Sigmoid colon (tissue), 7 donors: ENCODE measurements around the gene RGS19. TPM values are rescaled to one million over a fixed set of nuclear protein-coding genes. Genes with fewer than 3 reads are reported as not detected.

Source experiments
- DNase-seq: peaks from one replicate; pipeline ENCODE4 v3.0.0-alpha.2; 2019
- H3K27ac ChIP-seq, 4 donors: fragments of 200-600 bp; sonication (generic); one replicate each; pipeline ENCODE4 v1.5.1; 2016 to 2019; ENCODE audit warnings: mild to moderate bottlenecking in 1 of 4
- H3K27me3 ChIP-seq, 3 donors: fragments of 200-600 bp; sonication (generic); one replicate each; pipeline ENCODE4 v1.5.1; 2019; ENCODE audit warnings: mild to moderate bottlenecking in 1 of 3
- H3K36me3 ChIP-seq, 4 donors: fragments of 200-600 bp; sonication (generic); one replicate each; pipeline ENCODE4 v1.5.1; 2016 to 2019
- H3K4me1 ChIP-seq, 4 donors: fragments of 200-600 bp; sonication (generic); one replicate each; pipeline ENCODE4 v1.5.1; 2017 to 2019
- H3K4me3 ChIP-seq, 4 donors: fragments of 200-600 bp; sonication (generic); one replicate each; pipeline ENCODE4 v1.5.1; 2017 to 2019; ENCODE audit warnings: mild to moderate bottlenecking in 2 of 4, moderate library complexity in 1 of 4
- H3K9me3 ChIP-seq, 4 donors: fragments of 200-600 bp in 3 of 4; sonication (generic) in 3 of 4; one replicate each; pipeline versions ENCODE4 v1.5.1 to v1.6.1; 2013 to 2019
- EP300 ChIP-seq, 4 donors: sonication (generic); formaldehyde crosslinking; IDR thresholded peaks; one replicate each; pipeline ENCODE4 v1.6.1; 2017; ENCODE audit warnings: antibody characterized with exemption in 4 of 4
- POLR2A ChIP-seq, 2 donors: fragments of 450-650 bp; IDR thresholded peaks; one replicate each; pipeline ENCODE4 v1.6.1; 2016; ENCODE audit warnings: antibody characterized with exemption in 2 of 2, mild to moderate bottlenecking in 2 of 2, moderate library complexity in 2 of 2
- POLR2AphosphoS5 ChIP-seq, 4 donors: sonication (generic); formaldehyde crosslinking; IDR thresholded peaks; one replicate each; pipeline ENCODE4 v1.6.1; 2017; ENCODE audit warnings: antibody characterized with exemption in 4 of 4
- WGBS, 2 donors: extraction: QIAGEN DNeasy Blood & Tissue Kit; methylation state at CpG; one replicate each; pipeline ENCODE4 v1.1.7; 2013; 5-methylcytosine and 5-hydroxymethylcytosine counted together
- intact Hi-C: fragments of 100-400 bp; cut with DNase I; formaldehyde crosslinking; loops from one replicate; pipeline ENCODE4 v1.15.1; 2023
- polyA plus RNA-seq, 3 donors: library from polyadenylated mRNA; stranded (reverse); fragments of 200-250 nt; gene quantifications; one replicate each; pipeline ENCODE4 v1.2.3, GENCODE V29; 2013
- total RNA-seq, 4 donors: library from RNA; depleted of rRNA; stranded (reverse); fragments of >200 nt; gene quantifications; one replicate each; pipeline ENCODE4 v1.1.0, GENCODE V29; 2016
- TF ChIP-seq, protein P1 (sequence below), 4 experiments: fragments of 450-650 bp in 3 of 4; fragments of 200-600 bp in 1 of 4; IDR thresholded peaks; one replicate each; pipeline ENCODE4 v1.5.1; 2016 to 2019; ENCODE audit warnings: antibody characterized with exemption in 4 of 4, mild to moderate bottlenecking in 3 of 4, moderate library complexity in 2 of 4
- donor health status: healthy with polysubstance abuse.
- donor health status: Bipolar disorder and iron deficiency.
- donor health status: healthy.

Gene RGS19
- total and polyA plus RNA-seq, 7 donors = 7.5 to 22.0 (median 11.6) TPM

DNA sequence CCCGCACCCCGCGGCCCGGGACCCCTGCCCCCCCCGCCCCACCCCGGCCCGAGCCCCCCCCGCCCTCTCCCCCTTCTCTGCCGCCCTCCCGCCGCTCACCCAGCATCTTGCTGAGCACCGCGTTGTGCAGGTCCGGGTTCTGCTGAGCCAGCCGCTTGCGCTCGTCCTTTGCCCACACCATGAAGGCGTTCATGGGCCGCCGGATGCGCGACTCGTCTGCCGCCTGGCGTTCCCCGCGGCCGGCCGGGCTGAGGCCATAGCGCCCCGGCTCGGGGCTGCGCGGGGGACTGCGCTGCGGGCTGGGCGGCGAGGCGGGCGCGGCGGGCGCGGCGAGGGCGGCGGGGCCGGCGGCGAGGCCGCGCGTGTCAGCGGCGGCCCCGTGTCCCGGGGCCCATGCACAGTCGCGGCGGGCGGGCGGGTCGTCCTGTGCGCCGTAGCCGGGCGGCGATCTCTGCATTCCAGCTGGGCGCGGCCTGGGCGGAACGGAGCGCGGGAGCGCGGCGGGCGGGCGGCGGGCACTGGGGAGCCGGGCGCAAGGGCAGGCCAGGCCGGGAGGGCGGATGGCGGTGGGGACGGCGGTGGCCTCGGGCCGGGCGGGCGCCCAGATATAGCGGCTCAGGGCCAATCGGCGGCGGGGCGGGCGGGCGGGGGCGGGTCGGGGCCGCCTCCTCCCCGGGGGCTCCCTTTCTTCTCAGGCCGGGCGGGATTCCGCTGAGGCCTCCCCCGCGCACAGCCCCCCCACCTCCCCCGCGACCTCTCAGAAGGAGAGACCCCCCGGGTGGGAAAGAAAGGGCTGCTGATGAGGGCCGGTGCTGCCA, 30.0 kb downstream of the RGS19 start, which contains the start of gene SOX18:
SOX18 (minus strand) TSS at position 580 of the 818 bp plus-strand sequence; CDS start at position 457, 123 bp downstream.
- 1% methylated on average over 110 to 111 of the region's 111 CpGs for WGBS, 2 donors
- peaks cover 41 to 98% (median 89%) of the 10 kb centered on the region in 3 donors for H3K27me3 ChIP-seq
- intact Hi-C loops = no loop called here
- no peak for DNase-seq
- peaks cover 0 to 21% (median 16%) of the 10 kb centered on the region in 4 donors for H3K4me1 ChIP-seq
- peak within 1 kb of the TSS; percentile 44 to 68 (median 53) for H3K27ac ChIP-seq
- H3K9me3 ChIP-seq = no peaks in the 10 kb centered on the region
- TF ChIP-seq POLR2AphosphoS5 (IDR thresholded peaks at IDR 0.05) (peak in 1 of 4 donors; percentile 12), POLR2A (IDR thresholded peaks at IDR 0.05) (no peak)
- H3K36me3 ChIP-seq = no peaks in the 10 kb centered on the region
- peak within 1 kb of the TSS in 3 of 4 donors; percentile 27 to 36 (median 35) for H3K4me3 ChIP-seq

DNA sequence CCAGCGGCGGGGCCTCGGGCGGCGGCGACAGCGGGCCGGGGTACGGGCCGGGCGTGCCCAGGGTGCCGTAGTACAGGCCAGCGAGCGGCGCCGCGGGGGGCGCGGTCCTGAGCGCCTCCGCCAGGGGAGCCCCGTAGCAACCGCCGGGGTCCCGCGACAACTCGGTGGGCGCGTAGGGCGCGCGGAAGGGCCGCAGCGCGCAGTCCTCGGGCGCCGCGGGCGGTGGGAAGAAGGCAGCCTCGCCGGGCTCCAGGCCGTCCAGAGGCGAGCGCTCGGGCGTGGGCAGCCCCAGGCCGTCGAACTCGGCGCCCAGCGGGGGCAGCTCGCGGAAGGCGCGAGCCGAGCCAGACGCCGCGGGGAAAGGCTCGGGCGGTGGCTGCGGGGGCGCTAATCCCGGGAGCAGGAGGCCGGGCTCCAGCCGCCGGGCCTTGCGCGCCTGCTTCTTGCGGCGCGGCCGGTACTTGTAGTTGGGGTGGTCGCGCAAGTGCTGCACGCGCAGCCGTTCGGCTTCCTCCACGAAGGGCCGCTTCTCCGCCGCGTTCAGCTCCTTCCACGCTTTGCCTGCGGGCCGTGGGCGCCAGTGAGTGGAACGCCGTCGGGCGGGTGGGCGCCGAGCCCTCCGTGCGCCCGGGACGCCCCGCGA, 30.8 kb downstream of the RGS19 start:
- DNase-seq = no peak
- Histone ChIP-seq H3K27ac (no peak overlapping the region), H3K27me3 (peaks cover 41 to 98% (median 86%) of the 10 kb centered on the region in 3 donors), H3K9me3 (no peaks in the 10 kb centered on the region), H3K36me3 (no peaks in the 10 kb centered on the region), H3K4me3 (peak overlapping the region in 3 of 4 donors; percentile 27 to 36 (median 35)), H3K4me1 (peaks cover 0 to 21% (median 16%) of the 10 kb centered on the region in 4 donors)
- TF ChIP-seq EP300 (IDR thresholded peaks at IDR 0.05) = no peak
- TF ChIP-seq POLR2A (IDR thresholded peaks at IDR 0.05) = no peak
- intact Hi-C loops = no loop called here
- WGBS, 2 donors = 8 to 9% methylated on average over 101 of the region's 101 CpGs

DNA sequence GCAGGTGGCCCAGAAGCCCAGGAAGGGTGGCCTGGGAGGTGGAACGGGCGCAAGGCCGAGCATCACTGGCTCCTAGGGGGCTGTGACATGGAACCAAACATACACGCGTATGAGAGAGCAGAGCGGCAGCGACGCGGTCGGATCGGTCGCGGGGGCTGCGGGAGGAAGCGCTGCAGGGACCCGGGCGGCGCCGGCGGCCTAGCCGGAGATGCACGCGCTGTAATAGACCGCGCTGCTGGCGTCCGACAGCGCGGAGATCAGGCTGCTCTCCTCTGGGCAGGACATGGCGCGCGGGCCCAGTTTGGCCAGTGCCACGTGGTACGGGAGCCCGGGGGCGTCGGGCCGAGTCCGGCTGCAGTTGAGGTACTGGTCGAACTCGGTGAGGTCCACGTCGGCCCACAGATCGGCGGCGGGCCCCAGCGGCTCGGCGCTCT, 31.3 kb downstream of the RGS19 start:
- 12 to 15% methylated on average over 49 of the region's 49 CpGs for WGBS, 2 donors
- intact Hi-C loops = no loop called here
- H3K27me3 ChIP-seq = peaks cover 41 to 98% (median 86%) of the 10 kb centered on the region in 3 donors

DNA sequence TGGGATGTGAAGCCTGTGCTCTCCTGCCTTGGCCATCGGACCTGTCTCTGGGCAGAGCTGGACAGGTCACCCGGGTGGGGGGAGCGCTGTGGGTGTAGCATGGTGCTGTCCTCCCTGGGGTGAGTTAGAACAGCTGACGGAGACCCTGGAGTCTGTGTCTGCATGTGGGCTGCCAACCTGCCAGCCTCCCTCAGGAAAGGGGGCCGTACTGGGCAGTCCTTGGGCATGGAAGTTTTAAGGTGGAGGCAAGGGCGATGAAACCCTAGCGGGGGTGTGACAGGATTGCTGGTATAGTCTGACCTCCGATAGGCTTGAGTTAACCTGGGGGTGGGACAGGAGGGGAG, 32.3 kb downstream of the RGS19 start:
- Histone ChIP-seq H3K27me3 (peaks cover 46 to 96% (median 88%) of the 10 kb centered on the region in 3 donors), H3K27ac (peak overlapping the region in 1 of 4 donors; percentile 32)
- TF ChIP-seq, protein P1, sequence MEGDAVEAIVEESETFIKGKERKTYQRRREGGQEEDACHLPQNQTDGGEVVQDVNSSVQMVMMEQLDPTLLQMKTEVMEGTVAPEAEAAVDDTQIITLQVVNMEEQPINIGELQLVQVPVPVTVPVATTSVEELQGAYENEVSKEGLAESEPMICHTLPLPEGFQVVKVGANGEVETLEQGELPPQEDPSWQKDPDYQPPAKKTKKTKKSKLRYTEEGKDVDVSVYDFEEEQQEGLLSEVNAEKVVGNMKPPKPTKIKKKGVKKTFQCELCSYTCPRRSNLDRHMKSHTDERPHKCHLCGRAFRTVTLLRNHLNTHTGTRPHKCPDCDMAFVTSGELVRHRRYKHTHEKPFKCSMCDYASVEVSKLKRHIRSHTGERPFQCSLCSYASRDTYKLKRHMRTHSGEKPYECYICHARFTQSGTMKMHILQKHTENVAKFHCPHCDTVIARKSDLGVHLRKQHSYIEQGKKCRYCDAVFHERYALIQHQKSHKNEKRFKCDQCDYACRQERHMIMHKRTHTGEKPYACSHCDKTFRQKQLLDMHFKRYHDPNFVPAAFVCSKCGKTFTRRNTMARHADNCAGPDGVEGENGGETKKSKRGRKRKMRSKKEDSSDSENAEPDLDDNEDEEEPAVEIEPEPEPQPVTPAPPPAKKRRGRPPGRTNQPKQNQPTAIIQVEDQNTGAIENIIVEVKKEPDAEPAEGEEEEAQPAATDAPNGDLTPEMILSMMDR (IDR thresholded peaks at IDR 0.05) = no peak
- TF ChIP-seq POLR2A (IDR thresholded peaks at IDR 0.05) (no peak), EP300 (IDR thresholded peaks at IDR 0.05) (no peak), POLR2AphosphoS5 (IDR thresholded peaks at IDR 0.05) (no peak)

More for the DNA sequence above, 31.3 kb downstream of the RGS19 start:
- DNase-seq = no peak
- peak overlapping the region in 3 of 4 donors; percentile 27 to 36 (median 35) for H3K4me3 ChIP-seq
- H3K36me3 ChIP-seq = no peaks in the 10 kb centered on the region
- H3K27ac ChIP-seq = no peak overlapping the region
- peaks cover 0 to 21% (median 16%) of the 10 kb centered on the region in 4 donors for H3K4me1 ChIP-seq
- H3K9me3 ChIP-seq = no peaks in the 10 kb centered on the region
- TF ChIP-seq, protein P1 (IDR thresholded peaks at IDR 0.05) = no peak
- no peak for TF ChIP-seq EP300 (IDR thresholded peaks at IDR 0.05)
- TF ChIP-seq POLR2AphosphoS5 (IDR thresholded peaks at IDR 0.05) = no peak
- TF ChIP-seq POLR2A (IDR thresholded peaks at IDR 0.05) = no peak

DNA sequence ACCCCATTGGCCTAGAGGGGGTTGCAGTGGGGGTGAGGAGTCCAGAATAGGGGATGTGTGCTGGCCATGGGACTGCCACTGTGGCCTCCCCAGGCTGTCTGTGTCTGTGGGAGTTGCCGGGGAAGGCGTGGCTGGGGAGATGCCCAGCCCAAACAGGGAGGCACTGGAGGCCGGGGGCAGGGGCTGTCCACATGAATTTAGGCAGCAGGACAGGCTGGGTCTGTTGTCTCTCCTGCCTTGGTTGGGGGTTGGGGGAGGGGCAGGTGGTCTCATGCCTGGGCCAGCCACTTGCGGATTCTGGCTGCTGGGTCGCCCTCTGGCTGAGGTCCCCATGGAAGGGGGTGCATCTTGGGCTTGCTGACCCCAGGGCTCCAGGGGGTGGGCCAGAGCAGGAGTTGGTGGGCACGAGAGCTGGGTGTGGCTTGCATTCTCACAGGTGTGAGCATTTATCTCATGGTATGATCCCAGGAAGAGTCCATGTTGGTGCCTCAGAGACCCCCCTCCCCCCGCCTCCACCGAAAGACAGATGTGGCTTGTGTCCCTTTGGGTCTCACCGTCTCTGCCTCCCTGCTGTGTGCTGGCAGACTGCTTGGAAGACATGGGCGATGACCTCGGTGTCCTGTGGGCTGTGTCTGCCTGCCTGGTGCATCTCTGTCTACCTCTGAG, 33.8 kb downstream of the RGS19 start:
- whole genome bisulfite sequencing, 2 donors = 51 to 72% methylated on average over 11 of the region's 11 CpGs
- intact Hi-C loops = no loop called here
- peaks cover 0 to 35% (median 26%) of the 10 kb centered on the region in 4 donors for H3K4me1 ChIP-seq
- no peak overlapping the region for H3K4me3 ChIP-seq
- peaks cover 48 to 96% (median 88%) of the 10 kb centered on the region in 3 donors for H3K27me3 ChIP-seq
- H3K27ac ChIP-seq = peak overlapping the region in 2 of 4 donors; percentile 19 to 30
- DNase-seq = no peak
- TF ChIP-seq EP300 (IDR thresholded peaks at IDR 0.05) (no peak), POLR2A (IDR thresholded peaks at IDR 0.05) (no peak), POLR2AphosphoS5 (IDR thresholded peaks at IDR 0.05) (no peak)
- TF ChIP-seq, protein P1 (IDR thresholded peaks at IDR 0.05) = no peak
- no peaks in the 10 kb centered on the region for H3K36me3 ChIP-seq
- no peaks in the 10 kb centered on the region for H3K9me3 ChIP-seq

More for the DNA sequence above, 32.3 kb downstream of the RGS19 start:
- peak overlapping the region in 3 of 4 donors; percentile 13 to 36 (median 35) for H3K4me3 ChIP-seq
- no peaks in the 10 kb centered on the region for H3K9me3 ChIP-seq
- peaks cover 0 to 26% (median 21%) of the 10 kb centered on the region in 4 donors for H3K4me1 ChIP-seq
- DNase-seq = no peak
- WGBS, 2 donors = 76 to 84% methylated on average over 8 of the region's 8 CpGs
- intact Hi-C loops = no loop called here
- no peaks in the 10 kb centered on the region for H3K36me3 ChIP-seq
